ENCODE measurements around the gene SLC22A23. TPM values are rescaled to one million over a fixed set of nuclear protein-coding genes. Genes with fewer than 3 reads are reported as not detected.

SLC22A23 gene
- total RNA-seq, 1 donor from 2014 or later: 5.7 TPM

DNA sequence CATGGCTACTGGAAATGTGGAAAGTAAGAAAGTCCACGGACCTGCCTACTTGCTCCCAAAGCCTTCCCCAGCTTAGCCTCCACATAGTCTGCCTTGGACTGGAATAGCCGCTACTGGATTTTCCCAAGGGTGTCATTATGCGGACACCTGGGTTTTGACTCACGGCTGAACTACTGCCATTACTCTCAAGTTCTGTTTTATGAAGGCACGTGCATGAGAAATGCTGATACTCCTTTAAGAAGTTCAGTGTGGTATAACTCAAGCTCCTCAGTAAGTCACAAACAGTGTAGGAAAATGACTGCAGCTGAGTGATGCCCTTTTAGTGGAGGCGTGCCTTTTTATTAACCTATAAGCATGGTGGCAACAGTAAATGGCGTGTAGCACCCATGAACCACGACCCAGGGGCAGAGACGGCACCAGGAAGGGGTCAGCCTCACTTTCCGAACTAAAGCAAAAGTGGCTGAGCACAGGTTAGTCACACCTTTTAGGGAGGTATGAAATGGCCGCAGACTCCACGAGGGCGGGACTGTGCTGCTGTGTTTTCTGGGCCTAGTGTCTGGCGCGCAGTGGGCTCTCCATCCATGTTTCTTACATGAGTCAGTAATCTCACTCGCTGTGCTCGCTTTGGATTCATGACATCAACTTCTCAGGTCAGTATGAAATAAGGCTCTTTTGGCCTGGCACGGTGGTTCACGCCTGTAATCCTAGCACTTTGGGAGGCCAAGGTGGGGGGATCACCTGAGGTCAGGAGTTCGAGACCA is 174.2 kb downstream of the SLC22A23 start:
- FAIRE-seq: no peak
- H3K27me3 Mint-ChIP-seq (ENCODE audit: low read depth, unreplicated experiment): no peaks in the 10 kb centered on the region

GRCh38 chr6:3281631-3282475 is 175.0 kb downstream of the SLC22A23 start:
- Histone ChIP-seq H3K4me1 (ENCODE audit: insufficient read depth, low read length) (peaks cover 24% of the 10 kb centered on the region), H3K27ac (ENCODE audit: low read depth, low read length) (peak overlapping the region; percentile 84), H3K9me3 (ENCODE audit: insufficient read depth, low read depth, low read length) (no peaks in the 10 kb centered on the region), H3K36me3 (ENCODE audit: insufficient read depth, low read length) (no peaks in the 10 kb centered on the region), H3K4me2 (ENCODE audit: low read length) (peak overlapping the region; percentile 73), H3K27me3 (ENCODE audit: insufficient read depth, low read length) (peaks cover 4% of the 10 kb centered on the region), H4K20me1 (ENCODE audit: insufficient read depth, low read length) (no peaks in the 10 kb centered on the region), H3K4me3 (ENCODE audit: insufficient read depth, low read depth, low read length) (peak overlapping the region; percentile 2), H3K9ac (ENCODE audit: low read length) (peak overlapping the region; percentile 64), H2AFZ (ENCODE audit: low read depth, low read length) (no peak overlapping the region), H3K79me2 (ENCODE audit: insufficient read depth, low read length) (no peaks in the 10 kb centered on the region)
- H3K27ac Mint-ChIP-seq (ENCODE audit: unreplicated experiment): peak overlapping the region; percentile 36
- H3K9me3 Mint-ChIP-seq (ENCODE audit: unreplicated experiment): no peaks in the 10 kb centered on the region
- H3K36me3 Mint-ChIP-seq (ENCODE audit: low read depth, unreplicated experiment): peaks cover 7% of the 10 kb centered on the region
- peak overlapping the region; percentile 30 for H3K4me3 Mint-ChIP-seq (ENCODE audit: unreplicated experiment)
- peaks cover 16% of the 10 kb centered on the region for H3K4me1 Mint-ChIP-seq (ENCODE audit: low read depth, unreplicated experiment)
- TF ChIP-seq, protein P1, sequence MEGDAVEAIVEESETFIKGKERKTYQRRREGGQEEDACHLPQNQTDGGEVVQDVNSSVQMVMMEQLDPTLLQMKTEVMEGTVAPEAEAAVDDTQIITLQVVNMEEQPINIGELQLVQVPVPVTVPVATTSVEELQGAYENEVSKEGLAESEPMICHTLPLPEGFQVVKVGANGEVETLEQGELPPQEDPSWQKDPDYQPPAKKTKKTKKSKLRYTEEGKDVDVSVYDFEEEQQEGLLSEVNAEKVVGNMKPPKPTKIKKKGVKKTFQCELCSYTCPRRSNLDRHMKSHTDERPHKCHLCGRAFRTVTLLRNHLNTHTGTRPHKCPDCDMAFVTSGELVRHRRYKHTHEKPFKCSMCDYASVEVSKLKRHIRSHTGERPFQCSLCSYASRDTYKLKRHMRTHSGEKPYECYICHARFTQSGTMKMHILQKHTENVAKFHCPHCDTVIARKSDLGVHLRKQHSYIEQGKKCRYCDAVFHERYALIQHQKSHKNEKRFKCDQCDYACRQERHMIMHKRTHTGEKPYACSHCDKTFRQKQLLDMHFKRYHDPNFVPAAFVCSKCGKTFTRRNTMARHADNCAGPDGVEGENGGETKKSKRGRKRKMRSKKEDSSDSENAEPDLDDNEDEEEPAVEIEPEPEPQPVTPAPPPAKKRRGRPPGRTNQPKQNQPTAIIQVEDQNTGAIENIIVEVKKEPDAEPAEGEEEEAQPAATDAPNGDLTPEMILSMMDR (IDR thresholded peaks at IDR 0.05; ENCODE audit: insufficient read depth, low read depth, low read length): no peak
- TF ChIP-seq EZH2 (IDR thresholded peaks at IDR 0.05; ENCODE audit: insufficient read depth, low read length): no peak
- FAIRE-seq: peak; percentile 95
- peak; percentile 99 for DNase-seq (ENCODE audit: low read depth)
- no peaks in the 10 kb centered on the region for H3K27me3 Mint-ChIP-seq (ENCODE audit: low read depth, unreplicated experiment)

More for the DNA sequence above, 174.2 kb downstream of the SLC22A23 start:
- no peaks in the 10 kb centered on the region for H3K9me3 Mint-ChIP-seq (ENCODE audit: unreplicated experiment)
- no peak overlapping the region for H2AFZ ChIP-seq (ENCODE audit: low read depth, low read length)
- peaks cover 16% of the 10 kb centered on the region for H3K4me1 Mint-ChIP-seq (ENCODE audit: low read depth, unreplicated experiment)
- peak overlapping the region; percentile 64 for H3K9ac ChIP-seq (ENCODE audit: low read length)
- H3K9me3 ChIP-seq (ENCODE audit: insufficient read depth, low read depth, low read length): no peaks in the 10 kb centered on the region
- no peaks in the 10 kb centered on the region for H4K20me1 ChIP-seq (ENCODE audit: insufficient read depth, low read length)
- H3K36me3 Mint-ChIP-seq (ENCODE audit: low read depth, unreplicated experiment): peaks cover 6% of the 10 kb centered on the region
- no peak overlapping the region for H3K4me3 Mint-ChIP-seq (ENCODE audit: unreplicated experiment)
- no peak for TF ChIP-seq EZH2 (IDR thresholded peaks at IDR 0.05; ENCODE audit: insufficient read depth, low read length)
- TF ChIP-seq, protein P1 (IDR thresholded peaks at IDR 0.05; ENCODE audit: insufficient read depth, low read depth, low read length): no peak
- no peaks in the 10 kb centered on the region for H3K79me2 ChIP-seq (ENCODE audit: insufficient read depth, low read length)
- H3K27ac Mint-ChIP-seq (ENCODE audit: unreplicated experiment): no peak overlapping the region
- no peak overlapping the region for H3K4me3 ChIP-seq (ENCODE audit: insufficient read depth, low read depth, low read length)
- peak; percentile 15 for DNase-seq (ENCODE audit: low read depth)
- peak overlapping the region; percentile 73 for H3K4me2 ChIP-seq (ENCODE audit: low read length)
- H3K36me3 ChIP-seq (ENCODE audit: insufficient read depth, low read length): no peaks in the 10 kb centered on the region
- H3K27ac ChIP-seq (ENCODE audit: low read depth, low read length): peak overlapping the region; percentile 84
- peaks cover 24% of the 10 kb centered on the region for H3K4me1 ChIP-seq (ENCODE audit: insufficient read depth, low read length)
- peaks cover 4% of the 10 kb centered on the region for H3K27me3 ChIP-seq (ENCODE audit: insufficient read depth, low read length)
